ENCODE data around the gene RGS12. TPM values are rescaled to one million over a fixed set of nuclear protein-coding genes. Genes with fewer than 3 reads are reported as not detected.

The RGS12 gene
- 22.5 and 33.6 TPM in 2 replicates for total RNA-seq
- 19.6 and 31.9 TPM in 2 replicates for polyA plus RNA-seq

GRCh38 chr4:3292571-3293400, at the start of gene RGS12:
Gene RGS12 (plus strand): TSS chr4:3293021. CDS start chr4:3316171, 23,150 bp downstream.
- Histone ChIP-seq H3K4me1 (ENCODE audit: insufficient read depth) (peaks cover 12% of the 10 kb centered on the region), H2AFZ (peak within 1 kb of the TSS; percentile 97)

GRCh38 chr4:3243136-3243780, 49.6 kb upstream of the RGS12 start:
- no peaks in the 10 kb centered on the region for H3K36me3 ChIP-seq (replicated peaks; ENCODE audit: insufficient read depth, low read depth)
- H4K20me1 ChIP-seq (ENCODE audit: insufficient read depth, poor library complexity, severe bottlenecking), result no peaks in the 10 kb centered on the region
- no peak overlapping the region for H3K4me3 ChIP-seq
- no peak for DNase-seq (ENCODE audit: low spot score)
- no peak overlapping the region for H3K27ac ChIP-seq
- no peaks in the 10 kb centered on the region for H3K9me2 ChIP-seq (replicated peaks; ENCODE audit: insufficient read depth)
- TF ChIP-seq EZH2phosphoT487 (IDR thresholded peaks at IDR 0.05; ENCODE audit: low read depth, severe bottlenecking, unreplicated experiment) (no peak), CTCF (IDR thresholded peaks at IDR 0.05; ENCODE audit: poor library complexity) (no peak), EZH2 (IDR thresholded peaks at IDR 0.05; ENCODE audit: borderline replicate concordance) (no peak)
- H3K4me1 ChIP-seq (ENCODE audit: insufficient read depth), result peaks cover 10% of the 10 kb centered on the region
- H2AFZ ChIP-seq, result no peak overlapping the region
- H3K9me3 ChIP-seq (ENCODE audit: low read depth), result no peaks in the 10 kb centered on the region
- H3K27me3 ChIP-seq, result no peaks in the 10 kb centered on the region
- H3K79me2 ChIP-seq, result no peaks in the 10 kb centered on the region
- WGBS (ENCODE audit: low lambda C conversion rate, missing lambda C conversion rate), result 92% methylated on average over 23 of the region's 23 CpGs
- no peak overlapping the region for H3K4me2 ChIP-seq

More at GRCh38 chr4:3292571-3293400, at the start of gene RGS12:
- Histone ChIP-seq H3K36me3 (replicated peaks; ENCODE audit: insufficient read depth, low read depth) (no peaks in the 10 kb centered on the region), H3K4me3 (peak within 1 kb of the TSS; percentile 96), H3K4me2 (peak within 1 kb of the TSS; percentile 99), H3K27me3 (no peaks in the 10 kb centered on the region), H3K79me2 (peaks cover 44% of the 10 kb centered on the region), H3K9me3 (ENCODE audit: low read depth) (no peaks in the 10 kb centered on the region), H4K20me1 (ENCODE audit: insufficient read depth, poor library complexity, severe bottlenecking) (no peaks in the 10 kb centered on the region), H3K9me2 (replicated peaks; ENCODE audit: insufficient read depth) (no peaks in the 10 kb centered on the region), H3K27ac (peak within 1 kb of the TSS; percentile 95)
- TF ChIP-seq CTCF (IDR thresholded peaks at IDR 0.05; ENCODE audit: poor library complexity) (no peak), EZH2 (IDR thresholded peaks at IDR 0.05; ENCODE audit: borderline replicate concordance) (no peak), EZH2phosphoT487 (IDR thresholded peaks at IDR 0.05; ENCODE audit: low read depth, severe bottlenecking, unreplicated experiment) (no peak)
- peak; percentile 97 for DNase-seq (ENCODE audit: low spot score)
- 0% methylated on average over 43 of the region's 121 CpGs for WGBS (ENCODE audit: low lambda C conversion rate, missing lambda C conversion rate)

- no peak for DNase-seq (ENCODE audit: low spot score)
- TF ChIP-seq EZH2 (IDR thresholded peaks at IDR 0.05; ENCODE audit: borderline replicate concordance) (no peak), CTCF (IDR thresholded peaks at IDR 0.05; ENCODE audit: poor library complexity) (no peak), EZH2phosphoT487 (IDR thresholded peaks at IDR 0.05; ENCODE audit: low read depth, severe bottlenecking, unreplicated experiment) (no peak)
- H3K4me3 ChIP-seq, result no peak overlapping the region
- H3K9me3 ChIP-seq (ENCODE audit: low read depth), result no peaks in the 10 kb centered on the region
- no peaks in the 10 kb centered on the region for H3K79me2 ChIP-seq
- no peak overlapping the region for H3K27ac ChIP-seq
- H4K20me1 ChIP-seq (ENCODE audit: insufficient read depth, poor library complexity, severe bottlenecking), result no peaks in the 10 kb centered on the region
- no peak overlapping the region for H2AFZ ChIP-seq
- no peaks in the 10 kb centered on the region for H3K36me3 ChIP-seq (replicated peaks; ENCODE audit: insufficient read depth, low read depth)
- H3K27me3 ChIP-seq, result no peaks in the 10 kb centered on the region
- no peaks in the 10 kb centered on the region for H3K9me2 ChIP-seq (replicated peaks; ENCODE audit: insufficient read depth)
- H3K4me2 ChIP-seq, result no peak overlapping the region
- peaks cover 10% of the 10 kb centered on the region for H3K4me1 ChIP-seq (ENCODE audit: insufficient read depth)
- WGBS (ENCODE audit: low lambda C conversion rate, missing lambda C conversion rate), result 78% methylated on average over 1 of the region's 1 CpG
Measured at GRCh38 chr4:3244002-3244401, 48.8 kb upstream of the RGS12 start.

All from hepatocyte (in vitro differentiated cells).